SIG-M5 treated with dmso at 0.1 percent for 504 hours (cell line): ENCODE results near the gene LASP1NB.
A peak's percentile ranks its signal among the peaks of the same experiment; 100 is the strongest.

Experiments
- DNase-seq: peaks from one replicate; lab custom pipeline; 2025; ENCODE audit not compliant: unreplicated experiment; lab: John Stamatoyannopoulos, UW

The LASP1NB gene

DNA sequence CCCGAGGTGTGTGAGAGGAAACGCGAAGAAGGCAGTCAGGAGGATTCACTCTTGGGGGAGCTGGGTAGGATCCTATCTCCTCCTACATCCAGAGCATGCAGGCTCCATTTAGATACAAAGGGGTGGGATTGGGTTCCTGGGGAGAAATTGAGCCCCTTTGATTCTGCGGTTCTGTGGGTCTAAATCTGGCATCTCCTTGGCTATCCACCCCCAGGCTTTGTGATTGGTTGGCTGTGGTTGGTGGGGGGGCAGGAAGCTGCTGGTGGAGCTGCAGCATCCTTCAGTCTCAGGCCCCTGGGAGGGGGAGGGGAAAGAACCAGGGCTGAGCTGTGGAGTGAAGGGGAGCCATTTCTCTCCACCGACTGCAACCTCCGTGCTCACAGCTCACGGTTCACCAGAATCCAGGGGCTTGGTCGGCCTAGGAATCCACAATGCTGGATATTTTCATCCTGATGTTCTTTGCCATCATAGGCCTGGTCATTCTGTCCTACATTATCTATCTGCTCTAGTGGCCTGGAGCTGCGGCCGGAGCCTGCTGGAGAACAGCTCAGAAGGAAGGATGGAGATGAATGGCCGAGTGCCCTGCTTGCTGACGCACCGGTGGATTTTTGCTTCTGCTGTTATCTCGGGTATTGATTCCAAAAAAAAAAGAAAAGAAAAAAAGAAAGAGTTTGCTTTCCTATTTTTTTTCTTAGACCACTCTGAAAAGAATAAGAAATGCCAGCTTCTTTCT, at the start of gene LASP1NB:
LASP1NB (plus strand) TSS at position 352 of the 733 bp plus-strand sequence.
- no peak for DNase-seq

GRCh38 chr17:38877130-38877851, 48.1 kb upstream of the LASP1NB start:
- no peak for DNase-seq

GRCh38 chr17:38879878-38880665, 45.3 kb upstream of the LASP1NB start:
- no peak for DNase-seq

DNA sequence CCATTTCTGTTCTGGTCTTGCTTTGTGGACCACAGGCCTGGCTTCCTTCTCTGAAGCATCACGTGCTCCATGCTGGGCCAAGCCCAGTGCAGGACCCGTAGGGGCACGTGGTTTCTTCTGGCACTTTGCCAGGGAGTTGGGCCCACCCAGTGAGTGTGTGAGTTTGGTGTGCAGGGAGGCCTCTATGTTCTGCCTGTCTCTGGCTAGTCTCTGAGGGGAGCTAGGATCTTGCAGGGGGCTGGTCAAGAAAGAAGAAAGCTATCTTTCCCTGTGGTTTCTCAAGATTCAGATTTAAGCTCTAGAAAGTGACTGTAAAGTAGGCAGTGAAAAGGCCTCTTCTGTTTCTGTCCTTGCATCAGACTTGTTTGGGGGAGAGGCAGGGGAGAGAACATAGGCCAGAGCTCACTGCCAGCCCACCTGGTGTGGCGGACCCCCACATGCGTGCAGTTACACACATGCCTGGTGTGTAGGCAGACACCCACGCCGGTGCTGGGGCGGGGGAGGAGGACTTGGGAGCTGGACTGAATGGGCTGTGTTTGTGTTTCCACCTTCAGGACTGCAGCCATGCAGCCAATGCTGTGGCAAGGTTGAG, 43.7 kb upstream of the LASP1NB start:
- DNase-seq = no peak

DNA sequence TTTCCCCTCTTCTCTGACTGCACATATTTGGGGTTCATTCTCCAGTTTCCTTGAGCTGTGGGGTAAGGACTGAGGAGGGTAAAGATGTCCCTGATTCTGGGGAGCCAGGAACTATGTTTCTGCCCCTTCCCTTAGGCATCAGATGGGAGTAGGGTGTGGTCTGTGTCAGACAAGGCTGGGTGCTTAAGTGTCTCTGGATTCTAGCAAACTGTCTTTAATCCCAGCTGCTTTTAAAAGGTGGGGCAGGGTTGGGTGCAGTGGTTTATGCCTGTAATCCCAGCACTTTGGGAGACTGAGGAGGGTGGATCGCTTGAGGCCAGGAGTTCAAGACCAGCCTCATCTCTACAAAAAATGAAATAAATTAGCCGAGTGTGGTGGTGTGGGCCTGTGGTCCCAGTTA, 42.5 kb upstream of the LASP1NB start:
- DNase-seq = no peak

GRCh38 chr17:38883592-38884526, 41.6 kb upstream of the LASP1NB start:
- peak; percentile 32 for DNase-seq

DNA sequence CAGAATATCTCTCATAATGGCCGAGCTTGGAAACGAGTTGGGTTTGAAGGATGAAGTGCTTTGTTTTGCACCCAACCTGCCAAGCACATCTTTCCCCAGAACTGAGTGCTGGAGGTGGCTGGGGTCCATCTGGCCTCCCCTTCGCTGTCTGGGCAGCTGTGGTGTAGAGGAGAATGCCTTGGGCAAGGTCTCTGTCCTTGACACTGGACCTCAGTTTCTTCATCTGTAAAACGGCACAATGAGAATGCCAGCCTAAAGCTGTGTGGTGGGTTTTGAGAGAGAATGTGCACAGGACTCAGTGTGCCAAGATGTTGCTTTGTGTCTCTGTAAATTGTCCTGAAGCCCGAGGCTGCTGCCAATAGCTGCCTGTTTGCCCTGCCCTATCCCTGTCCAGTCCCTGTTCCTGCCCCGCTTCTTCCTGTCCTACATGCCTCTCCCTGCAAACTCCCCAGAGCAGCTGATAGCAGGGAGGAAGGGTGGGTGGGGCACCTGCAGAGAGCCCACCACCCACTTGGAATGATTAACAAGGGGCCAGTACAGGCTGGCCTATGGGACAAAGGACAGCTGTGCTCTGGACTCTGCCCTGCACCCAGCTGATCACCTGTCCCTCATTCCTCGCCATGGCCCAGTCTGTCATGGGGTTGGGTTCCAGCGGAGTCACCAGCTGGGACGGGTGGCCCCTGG, 40.2 kb upstream of the LASP1NB start:
- DNase-seq = no peak

- DNase-seq = no peak
Measured at GRCh38 chr17:38885728-38886642, 39.4 kb upstream of the LASP1NB start.

DNA sequence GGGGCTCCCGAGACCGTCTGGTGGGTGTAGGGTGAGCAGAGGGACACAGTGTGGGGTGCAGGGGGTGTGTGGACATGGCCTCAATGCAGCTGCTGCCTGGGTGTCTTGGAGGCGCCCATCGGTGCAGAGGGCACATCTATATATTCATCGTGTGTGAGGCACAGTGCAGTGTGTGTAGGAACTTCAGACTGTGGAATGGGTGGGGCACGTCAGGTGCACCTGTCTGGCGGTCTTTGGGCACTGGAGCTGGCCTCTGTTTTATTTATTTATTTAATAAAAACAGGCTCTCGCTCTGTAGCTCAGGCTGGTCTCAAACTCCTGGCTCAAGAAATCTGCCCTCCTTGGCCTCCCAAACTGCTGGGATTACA, 38.8 kb upstream of the LASP1NB start:
- DNase-seq = no peak

- no peak for DNase-seq
Measured at GRCh38 chr17:38888842-38889241, 36.6 kb upstream of the LASP1NB start.

GRCh38 chr17:38889745-38890409, 35.5 kb upstream of the LASP1NB start:
- no peak for DNase-seq

GRCh38 chr17:38890410-38890746, 35.0 kb upstream of the LASP1NB start:
- no peak for DNase-seq

DNA sequence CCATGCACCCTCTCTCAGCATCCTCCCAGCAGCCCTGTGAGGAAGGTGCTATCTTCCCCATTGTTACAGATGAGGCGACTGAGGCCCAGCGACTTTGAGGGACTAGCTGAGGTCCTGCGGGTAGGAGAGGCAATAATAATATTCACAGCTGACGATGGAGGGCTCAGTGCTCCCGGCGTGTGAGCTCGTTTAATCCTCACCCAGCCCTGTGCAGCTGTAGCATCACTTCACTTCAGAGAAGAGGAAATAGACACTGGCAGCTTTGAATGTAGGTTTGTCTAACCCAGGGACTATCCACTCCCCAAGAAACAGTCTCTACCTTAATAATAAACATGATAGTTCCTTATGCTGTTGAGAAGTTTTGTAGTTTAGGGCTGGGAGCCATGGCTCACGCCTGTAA, 34.0 kb upstream of the LASP1NB start:
- DNase-seq = no peak

GRCh38 chr17:38892083-38892482, 33.3 kb upstream of the LASP1NB start:
- DNase-seq = no peak

GRCh38 chr17:38892620-38893019, 32.8 kb upstream of the LASP1NB start:
- no peak for DNase-seq

DNA sequence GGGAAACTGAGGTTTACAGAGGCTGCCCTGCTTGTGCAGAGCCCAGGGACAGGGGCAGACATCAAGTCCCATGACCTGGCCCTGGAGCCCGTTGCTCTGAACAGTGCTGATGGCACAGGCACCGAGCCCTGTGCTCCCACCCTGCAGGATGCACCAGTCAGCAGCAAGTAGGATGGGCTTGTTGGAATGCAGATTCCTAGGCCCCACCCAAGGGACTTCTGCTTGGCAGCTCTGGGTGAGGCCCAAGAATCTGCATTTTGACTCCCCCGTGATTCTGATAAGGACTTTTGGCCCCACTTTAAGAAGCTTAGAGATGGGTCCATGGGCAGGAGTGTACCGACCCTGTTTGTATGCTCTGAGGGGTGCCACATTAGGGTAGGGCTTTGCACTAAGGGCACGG, 32.3 kb upstream of the LASP1NB start:
- DNase-seq = no peak

- DNase-seq = no peak
Measured at GRCh38 chr17:38893607-38894006, 31.8 kb upstream of the LASP1NB start.

- DNase-seq = no peak
Measured at GRCh38 chr17:38894276-38894675, 31.1 kb upstream of the LASP1NB start.
